ENCODE data around the gene MAEL. TPM values are rescaled to one million over a fixed set of nuclear protein-coding genes. Genes with fewer than 3 reads are reported as not detected.

Gene MAEL
- total and polyA plus RNA-seq, 2 of the 8 experiments (the other 6 are each of a cell fraction or from before 2014, with no cell fraction given) = 0.03 TPM; not detected in 1

- Histone ChIP-seq H3K9ac (replicated peaks in 1 of 4; ENCODE audit: extremely low read depth in 1 of 4, low read depth in 3 of 4, low read length in 3 of 4) (no peak overlapping the region), H3K36me3 (ENCODE audit: control insufficient read depth in 2 of 4, insufficient read depth in 4 of 4, low read length in 3 of 4) (no peaks in the 10 kb centered on the region), H3K4me2 (ENCODE audit: insufficient read depth in 1 of 2, low read depth in 2 of 2, low read length in 2 of 2) (no peak overlapping the region), H2BK15ac (ENCODE audit: low read length) (no peak overlapping the region), H3K23ac (ENCODE audit: insufficient read length) (no peak overlapping the region), H3K23me2 (ENCODE audit: low read depth, low read length) (no peaks in the 10 kb centered on the region), H3K79me2 (ENCODE audit: control insufficient read depth in 1 of 2, insufficient read depth in 2 of 2, low read length in 2 of 2) (no peaks in the 10 kb centered on the region), H3K4me1 (replicated peaks in 1 of 4; ENCODE audit: control insufficient read depth in 3 of 4, insufficient read depth in 4 of 4, low read length in 3 of 4) (no peaks in the 10 kb centered on the region), H3K27me3 (replicated peaks in 1 of 4; ENCODE audit: control insufficient read depth in 3 of 4, extremely low read depth in 1 of 4, insufficient read depth in 3 of 4, low read length in 3 of 4) (no peaks in the 10 kb centered on the region), H3K14ac (ENCODE audit: insufficient read length) (no peak overlapping the region), H4K91ac (replicated peaks; ENCODE audit: insufficient read length, low read length) (no peak overlapping the region), H3K79me1 (ENCODE audit: low read depth, low read length) (no peaks in the 10 kb centered on the region), H3K9me3 (ENCODE audit: insufficient read depth in 2 of 2, low read depth in 1 of 2, low read length in 1 of 2) (no peaks in the 10 kb centered on the region), H2AK5ac (ENCODE audit: low read depth, low read length) (no peak overlapping the region), H2BK120ac (replicated peaks; ENCODE audit: low read depth, low read length) (no peak overlapping the region), H3K4ac (replicated peaks; ENCODE audit: insufficient read length, low read depth, low read length) (no peak overlapping the region), H2BK12ac (ENCODE audit: low read depth, low read length) (no peak overlapping the region), H4K5ac (ENCODE audit: insufficient read length, low read depth, low read length) (no peak overlapping the region), H3K18ac (ENCODE audit: extremely low read depth, low read length) (no peak overlapping the region), H3K27ac (ENCODE audit: low read depth, low read length) (no peak overlapping the region), H4K8ac (ENCODE audit: extremely low read depth, insufficient read depth, low read length) (no peak overlapping the region), H3K4me3 (ENCODE audit: extremely low read depth in 1 of 4, insufficient read depth in 2 of 4, low read depth in 3 of 4, low read length in 4 of 4) (no peak overlapping the region), H3K56ac (replicated peaks; ENCODE audit: insufficient read length, low read depth, low read length) (no peak overlapping the region), H2AFZ (ENCODE audit: low read length) (no peak overlapping the region), H2BK20ac (ENCODE audit: low read length) (no peak overlapping the region), H2BK5ac (ENCODE audit: low read depth, low read length) (no peak overlapping the region), H4K20me1 (replicated peaks in 1 of 2; ENCODE audit: control insufficient read depth in 1 of 2, insufficient read depth in 2 of 2, low read length in 2 of 2) (no peaks in the 10 kb centered on the region)
- 100% methylated on average over 1 of the region's 1 CpG; no CpG with 5 or more reads in 1 of the 2 experiments for WGBS, 2 experiments (ENCODE audit: extremely low coverage in 1 of 2, insufficient coverage in 1 of 2, insufficient read length in 1 of 2, insufficient replicate concordance in 2 of 2, low coverage in 1 of 2, low lambda C conversion rate in 2 of 2, missing lambda C conversion rate in 1 of 2)
- TF ChIP-seq SIRT6 (IDR thresholded peaks at IDR 0.05; ENCODE audit: low read length) (no peak), NRF1 (IDR thresholded peaks at IDR 0.05; ENCODE audit: low read depth, low read length) (no peak)
- ChIA-PET POLR2A (ENCODE audit: partially characterized antibody) (interaction anchor here (1.3 kb wide), 1 partner anchor 13 kb away, joined by 3 read pairs; no protein-coding TSS in a partner anchor), CTCF (ENCODE audit: partially characterized antibody) (interaction anchor here (1.0 to 1.5 kb wide), 2 partner anchors 9 to 51 kb away, joined by 3 to 4 read pairs; no protein-coding TSS in a partner anchor)
- no peak for FAIRE-seq
- no peak for DNase-seq (ENCODE audit: low read depth in 1 of 2, low spot score in 2 of 2)
These were observed 28.1 kb upstream of the MAEL start for GRCh38 chr1:166960858-166961474.

Data from H1 (cell line).